Activated CD8-positive, alpha-beta memory T cell treated with anti-CD3 and anti-CD28 coated beads, Interleukin-2, amount 10 ng/mL, durations not matched to agents 7 days and 5 days (primary cell): Measurements from ENCODE around the gene TMEM167B. TPM values are rescaled to one million over a fixed set of nuclear protein-coding genes. Genes with fewer than 3 reads are reported as not detected.
"Not testable (repeated sequence)": the region's sequence is repeated elsewhere in the genome, so short reads cannot be mapped to it uniquely, and the experiment has no call there.

Experiments
- ATAC-seq: fragments of 150-1000 bp; cut with Tn5 transposase; one replicate; pipeline ENCODE4 v1.10.0; 2021; ENCODE audit warnings: moderate library complexity
- CTCF ChIA-PET: fragments of 350-600 bp; sonication (Branson Sonifier 250); formaldehyde crosslinking; loops from one replicate; lab custom pipeline; 2021; ENCODE audit warnings: antibody characterized with exemption; lab: Charles Lee
- DNase-seq: peaks from one replicate; pipeline ENCODE4 v3.0.0-alpha.2; 2020
- H3K27ac Mint-ChIP-seq: one replicate; pipeline ENCODE4 v1.8.0; 2021; ENCODE audit warnings: mild to moderate bottlenecking, mixed read lengths
- H3K27me3 Mint-ChIP-seq: one replicate; pipeline ENCODE4 v1.8.0; 2021; ENCODE audit warnings: mixed read lengths
- H3K36me3 Mint-ChIP-seq: one replicate; pipeline ENCODE4 v1.8.0; 2021; ENCODE audit warnings: mild to moderate bottlenecking, mixed read lengths
- H3K4me1 Mint-ChIP-seq: one replicate; pipeline ENCODE4 v1.8.0; 2021; ENCODE audit warnings: mixed read lengths
- H3K4me3 Mint-ChIP-seq: one replicate; pipeline ENCODE4 v1.8.0; 2021; ENCODE audit warnings: mild to moderate bottlenecking, moderate library complexity, mixed read lengths
- H3K9me3 Mint-ChIP-seq: one replicate; pipeline ENCODE4 v1.8.0; 2022; ENCODE audit warnings: low read depth, mixed read lengths
- total RNA-seq, 2 experiments: library from RNA; stranded (reverse); gene quantifications; one replicate each; pipeline ENCODE4 v1.2.3, GENCODE V29; 2021

Gene TMEM167B
- total RNA-seq: 10 to 100 TPM; 21.8 to 27.0 TPM

- Mint-ChIP-seq H3K36me3 (peaks cover 19% of the 10 kb centered on the region), H3K4me3 (peak within 1 kb of the TSS; percentile 98), H3K9me3 (no peaks in the 10 kb centered on the region), H3K27ac (peak within 1 kb of the TSS; percentile 97), H3K4me1 (peaks cover 29% of the 10 kb centered on the region), H3K27me3 (no peaks in the 10 kb centered on the region)
- CTCF ChIA-PET: interaction anchor here (1.5 to 3.0 kb wide), 5 partner anchors 9 to 398 kb away, joined by 4 to 33 read pairs (median 14); partner anchors contain the start of genes ELAPOR1, PRPF38B, TAF13 and WDR47
- ATAC-seq: peak; percentile 96
- peak; percentile 95 for DNase-seq
These were observed at the start of gene TMEM167B for GRCh38 chr1:109090196-109091077. TSS of gene TMEM167B (plus strand) at chr1:109090764. CDS start at chr1:109090873, 109 bp downstream.

GRCh38 chr1:109040989-109041620 is 49.5 kb upstream of the TMEM167B start:
- Mint-ChIP-seq H3K27ac (peak overlapping the region; percentile 82), H3K4me1 (peaks cover 22% of the 10 kb centered on the region), H3K27me3 (peaks cover 3% of the 10 kb centered on the region), H3K4me3 (peak overlapping the region; percentile 86), H3K9me3 (no peaks in the 10 kb centered on the region), H3K36me3 (no peaks in the 10 kb centered on the region)
- DNase-seq (peak; percentile 59), ATAC-seq (peak; percentile 27)
- CTCF ChIA-PET: no interaction called here

- Mint-ChIP-seq H3K27me3 (peaks cover 6% of the 10 kb centered on the region), H3K9me3 (no peaks in the 10 kb centered on the region), H3K27ac (peak within 1 kb of the TSS; percentile 82), H3K4me3 (peak within 1 kb of the TSS; percentile 86), H3K36me3 (no peaks in the 10 kb centered on the region), H3K4me1 (peaks cover 22% of the 10 kb centered on the region)
- ATAC-seq: peak; percentile 99
- DNase-seq: peak; percentile 98
- CTCF ChIA-PET: interaction anchor here (0.9 to 1.6 kb wide), 5 partner anchors 14 to 202 kb away, joined by 3 to 8 read pairs (median 4); partner anchors contain the start of gene TMEM167B
These were observed 48.7 kb upstream of the TMEM167B start, which contains the start of gene WDR47 for GRCh38 chr1:109041621-109042468. TSS of gene WDR47 (minus strand) at chr1:109042102. CDS start at chr1:109023512, 18,590 bp downstream.

- Mint-ChIP-seq H3K27me3 (peaks cover 12% of the 10 kb centered on the region), H3K36me3 (no peaks in the 10 kb centered on the region), H3K27ac (no peak overlapping the region), H3K4me3 (no peak overlapping the region), H3K9me3 (no peaks in the 10 kb centered on the region), H3K4me1 (peaks cover 11% of the 10 kb centered on the region)
- CTCF ChIA-PET: interaction anchor here (1.7 kb wide), 1 partner anchor 13 kb away, joined by 5 read pairs; no protein-coding TSS in a partner anchor
- no peak for DNase-seq
- ATAC-seq: no peak
These were observed 45.0 kb upstream of the TMEM167B start for GRCh38 chr1:109045595-109045994.

GRCh38 chr1:109046671-109047070 is 43.9 kb upstream of the TMEM167B start:
- CTCF ChIA-PET: interaction anchor here (0.6 kb wide), 1 partner anchor 30 kb away, joined by 3 read pairs; the partner anchor contains the start of gene TAF13
- H3K4me3 Mint-ChIP-seq: no peak overlapping the region
- ATAC-seq: no peak

GRCh38 chr1:109047339-109047738 is 43.2 kb upstream of the TMEM167B start:
- CTCF ChIA-PET: interaction anchor here (0.6 kb wide), 1 partner anchor 29 kb away, joined by 3 read pairs; the partner anchor contains the start of gene TAF13
- peaks cover 8% of the 10 kb centered on the region for H3K4me1 Mint-ChIP-seq
- no peaks in the 10 kb centered on the region for H3K36me3 Mint-ChIP-seq
- peaks cover 12% of the 10 kb centered on the region for H3K27me3 Mint-ChIP-seq
- DNase-seq (no peak), ATAC-seq (no peak)
- H3K4me3 Mint-ChIP-seq: no peak overlapping the region
- H3K9me3 Mint-ChIP-seq: no peaks in the 10 kb centered on the region
- H3K27ac Mint-ChIP-seq: no peak overlapping the region

More at GRCh38 chr1:109046671-109047070, 43.9 kb upstream of the TMEM167B start:
- Mint-ChIP-seq H3K4me1 (peaks cover 8% of the 10 kb centered on the region), H3K27ac (no peak overlapping the region), H3K36me3 (no peaks in the 10 kb centered on the region), H3K27me3 (peaks cover 12% of the 10 kb centered on the region), H3K9me3 (no peaks in the 10 kb centered on the region)
- no peak for DNase-seq

GRCh38 chr1:109048335-109048734 is 42.2 kb upstream of the TMEM167B start:
- Mint-ChIP-seq H3K4me3 (no peak overlapping the region), H3K4me1 (peaks cover 5% of the 10 kb centered on the region), H3K9me3 (no peaks in the 10 kb centered on the region), H3K27ac (no peak overlapping the region), H3K36me3 (no peaks in the 10 kb centered on the region), H3K27me3 (peaks cover 12% of the 10 kb centered on the region)
- CTCF ChIA-PET: no interaction called here
- ATAC-seq (no peak), DNase-seq (no peak)

GRCh38 chr1:109050228-109050995 is 40.2 kb upstream of the TMEM167B start:
- Mint-ChIP-seq H3K4me3 (no peak overlapping the region), H3K27ac (no peak overlapping the region), H3K9me3 (no peaks in the 10 kb centered on the region), H3K36me3 (no peaks in the 10 kb centered on the region), H3K27me3 (peaks cover 10% of the 10 kb centered on the region), H3K4me1 (peaks cover 2% of the 10 kb centered on the region)
- ATAC-seq (no peak), DNase-seq (no peak)
- CTCF ChIA-PET: no interaction called here

GRCh38 chr1:109052145-109052544 is 38.4 kb upstream of the TMEM167B start:
- DNase-seq, H3K4me3 Mint-ChIP-seq, H3K4me1 Mint-ChIP-seq, CTCF ChIA-PET, H3K9me3 Mint-ChIP-seq, ATAC-seq, H3K27me3 Mint-ChIP-seq, H3K36me3 Mint-ChIP-seq, H3K27ac Mint-ChIP-seq: not testable (repeated sequence)

GRCh38 chr1:109056064-109056463 is 34.5 kb upstream of the TMEM167B start:
- no peaks in the 10 kb centered on the region for H3K27me3 Mint-ChIP-seq
- H3K4me1 Mint-ChIP-seq: no peaks in the 10 kb centered on the region
- no peaks in the 10 kb centered on the region for H3K36me3 Mint-ChIP-seq
- no peak overlapping the region for H3K27ac Mint-ChIP-seq
- no peak for DNase-seq
- no peaks in the 10 kb centered on the region for H3K9me3 Mint-ChIP-seq
- CTCF ChIA-PET: no interaction called here
- no peak overlapping the region for H3K4me3 Mint-ChIP-seq
- no peak for ATAC-seq

GRCh38 chr1:109059026-109059425 is 31.5 kb upstream of the TMEM167B start:
- peaks cover 2% of the 10 kb centered on the region for H3K36me3 Mint-ChIP-seq
- no peaks in the 10 kb centered on the region for H3K27me3 Mint-ChIP-seq
- CTCF ChIA-PET: interaction anchor here (1.1 to 1.7 kb wide), 2 partner anchors 14 to 233 kb away, joined by 4 to 5 read pairs; no protein-coding TSS in a partner anchor
- H3K4me3 Mint-ChIP-seq: no peak overlapping the region
- no peak overlapping the region for H3K27ac Mint-ChIP-seq
- no peaks in the 10 kb centered on the region for H3K9me3 Mint-ChIP-seq
- ATAC-seq: no peak
- DNase-seq: no peak
- H3K4me1 Mint-ChIP-seq: no peaks in the 10 kb centered on the region

GRCh38 chr1:109060707-109061106 is 29.9 kb upstream of the TMEM167B start:
- ATAC-seq (no peak), DNase-seq (no peak)
- H3K4me1 Mint-ChIP-seq: no peaks in the 10 kb centered on the region
- H3K36me3 Mint-ChIP-seq: peaks cover 10% of the 10 kb centered on the region
- H3K4me3 Mint-ChIP-seq: no peak overlapping the region
- no peak overlapping the region for H3K27ac Mint-ChIP-seq
- H3K9me3 Mint-ChIP-seq: no peaks in the 10 kb centered on the region
- no peaks in the 10 kb centered on the region for H3K27me3 Mint-ChIP-seq
- CTCF ChIA-PET: interaction anchor here (0.9 kb wide), 1 partner anchor 133 kb away, joined by 3 read pairs; no protein-coding TSS in a partner anchor
